HTERT RPE-1 (cell line): ENCODE results near the gene ASPSCR1.

Experiments
- in situ Hi-C: fragments of 300-500 bp; cut with MboI; formaldehyde crosslinking; loops from 4 replicates; pipeline ENCODE4 v1.14.3; 2020; ENCODE audit warnings: low sequenced_read_pairs

Gene ASPSCR1

GRCh38 chr17:82065638-82066303 is 88.3 kb downstream of the ASPSCR1 start, which contains the start of gene DUS1L:
Gene DUS1L (minus strand): TSS chr17:82065804. CDS start chr17:82065059, 745 bp downstream.
- in situ Hi-C loops, result no loop called here
